ENCODE data around the gene EHHADH.

- TF ChIP-seq CTCF (IDR thresholded peaks at IDR 0.05; ENCODE audit: poor library complexity) (no peak), EZH2 (IDR thresholded peaks at IDR 0.05; ENCODE audit: borderline replicate concordance) (no peak)
Measured at GRCh38 chr3:185253645-185254410, at the start of gene EHHADH.
